ENCODE measurements around the gene ASRGL1. TPM values are rescaled to one million over a fixed set of nuclear protein-coding genes. Genes with fewer than 3 reads are reported as not detected.

ASRGL1 gene
- polyA plus RNA-seq, 1 of the 3 experiments (the other 2 are of a cell fraction) = 4.3 TPM

- Histone ChIP-seq H2AFZ (ENCODE audit: low read depth) (no peak overlapping the region), H3F3A (replicated peaks; ENCODE audit: insufficient read depth) (peaks cover 7% of the 10 kb centered on the region), H3K4me3 (ENCODE audit: low read depth in 2 of 2, low read length in 1 of 2) (no peak overlapping the region), H3K9ac (no peak overlapping the region), H3K27ac (ENCODE audit: low read depth in 2 of 2, low read length in 1 of 2) (no peak overlapping the region), H3K4me2 (no peak overlapping the region), H3K9me3 (no peaks in the 10 kb centered on the region), H3K36me3 (replicated peaks in 1 of 2; ENCODE audit: control insufficient read depth in 1 of 2, insufficient read depth in 2 of 2, low read length in 1 of 2) (no peaks in the 10 kb centered on the region), H3K9me2 (no peaks in the 10 kb centered on the region), H3K27me3 (ENCODE audit: insufficient read depth) (no peaks in the 10 kb centered on the region), H4K20me1 (ENCODE audit: insufficient read depth) (no peaks in the 10 kb centered on the region), H3K4me1 (ENCODE audit: control insufficient read depth in 1 of 2, insufficient read depth in 2 of 2, low read depth in 1 of 2, low read length in 1 of 2) (peaks cover 28 to 40% of the 10 kb centered on the region in 2 experiments; a peak in 3 of 4 replicates), H3K79me2 (ENCODE audit: insufficient read depth) (no peaks in the 10 kb centered on the region)
- CTCF ChIA-PET = interaction anchor here (1.2 to 5.5 kb wide), 4 partner anchors 13 to 140 kb away, joined by 3 to 60 read pairs (median 22); no protein-coding TSS in a partner anchor
- no peak for DNase-seq
- POLR2A ChIA-PET = interaction anchor here (0.6 to 0.7 kb wide), 2 partner anchors 21 to 87 kb away, joined by 3 to 7 read pairs; no protein-coding TSS in a partner anchor
- TF ChIP-seq FOXJ3 (CRISPR knock-in tag; IDR thresholded peaks at IDR 0.05) = no peak
- TF ChIP-seq TAF1 (IDR thresholded peaks at IDR 0.05; ENCODE audit: borderline replicate concordance, low read depth, low read length) = no peak
- no peak for TF ChIP-seq JUND (IDR thresholded peaks at IDR 0.05)
- TF ChIP-seq IRF3 (IDR thresholded peaks at IDR 0.05; ENCODE audit: low read depth, low read length) = no peak
- TF ChIP-seq EP300 (IDR thresholded peaks at IDR 0.05; ENCODE audit: borderline replicate concordance in 1 of 2, low read depth in 1 of 2, low read length in 1 of 2) = no peak
- no peak for TF ChIP-seq TCF12 (IDR thresholded peaks at IDR 0.05)
- no peak for TF ChIP-seq MEF2A (IDR thresholded peaks at IDR 0.05; ENCODE audit: borderline replicate concordance, low read depth)
- TF ChIP-seq, protein P1, sequence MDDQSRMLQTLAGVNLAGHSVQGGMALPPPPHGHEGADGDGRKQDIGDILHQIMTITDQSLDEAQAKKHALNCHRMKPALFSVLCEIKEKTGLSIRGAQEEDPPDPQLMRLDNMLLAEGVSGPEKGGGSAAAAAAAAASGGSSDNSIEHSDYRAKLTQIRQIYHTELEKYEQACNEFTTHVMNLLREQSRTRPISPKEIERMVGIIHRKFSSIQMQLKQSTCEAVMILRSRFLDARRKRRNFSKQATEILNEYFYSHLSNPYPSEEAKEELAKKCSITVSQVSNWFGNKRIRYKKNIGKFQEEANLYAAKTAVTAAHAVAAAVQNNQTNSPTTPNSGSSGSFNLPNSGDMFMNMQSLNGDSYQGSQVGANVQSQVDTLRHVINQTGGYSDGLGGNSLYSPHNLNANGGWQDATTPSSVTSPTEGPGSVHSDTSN (IDR thresholded peaks at IDR 0.05) = no peak
- no peak for TF ChIP-seq RFX5 (IDR thresholded peaks at IDR 0.05; ENCODE audit: low read length)
- no peak for TF ChIP-seq FOSL2 (IDR thresholded peaks at IDR 0.05; ENCODE audit: borderline replicate concordance, low read depth)
- no peak for TF ChIP-seq CTCF (IDR thresholded peaks at IDR 0.05)
- TF ChIP-seq EZH2phosphoT487 (IDR thresholded peaks at IDR 0.05; ENCODE audit: borderline replicate concordance, low read depth) = no peak
- TF ChIP-seq, protein P2, sequence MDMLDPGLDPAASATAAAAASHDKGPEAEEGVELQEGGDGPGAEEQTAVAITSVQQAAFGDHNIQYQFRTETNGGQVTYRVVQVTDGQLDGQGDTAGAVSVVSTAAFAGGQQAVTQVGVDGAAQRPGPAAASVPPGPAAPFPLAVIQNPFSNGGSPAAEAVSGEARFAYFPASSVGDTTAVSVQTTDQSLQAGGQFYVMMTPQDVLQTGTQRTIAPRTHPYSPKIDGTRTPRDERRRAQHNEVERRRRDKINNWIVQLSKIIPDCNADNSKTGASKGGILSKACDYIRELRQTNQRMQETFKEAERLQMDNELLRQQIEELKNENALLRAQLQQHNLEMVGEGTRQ (IDR thresholded peaks at IDR 0.05; ENCODE audit: borderline replicate concordance, low read depth, low read length) = no peak
- TF ChIP-seq, protein P3, sequence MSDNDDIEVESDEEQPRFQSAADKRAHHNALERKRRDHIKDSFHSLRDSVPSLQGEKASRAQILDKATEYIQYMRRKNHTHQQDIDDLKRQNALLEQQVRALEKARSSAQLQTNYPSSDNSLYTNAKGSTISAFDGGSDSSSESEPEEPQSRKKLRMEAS (IDR thresholded peaks at IDR 0.05; ENCODE audit: low read depth) = no peak
- no peak for TF ChIP-seq NFIC (IDR thresholded peaks at IDR 0.05; ENCODE audit: borderline replicate concordance)
- TF ChIP-seq POLR2AphosphoS5 (IDR thresholded peaks at IDR 0.05; ENCODE audit: low read depth, low read length) = no peak
- TF ChIP-seq, protein P4, sequence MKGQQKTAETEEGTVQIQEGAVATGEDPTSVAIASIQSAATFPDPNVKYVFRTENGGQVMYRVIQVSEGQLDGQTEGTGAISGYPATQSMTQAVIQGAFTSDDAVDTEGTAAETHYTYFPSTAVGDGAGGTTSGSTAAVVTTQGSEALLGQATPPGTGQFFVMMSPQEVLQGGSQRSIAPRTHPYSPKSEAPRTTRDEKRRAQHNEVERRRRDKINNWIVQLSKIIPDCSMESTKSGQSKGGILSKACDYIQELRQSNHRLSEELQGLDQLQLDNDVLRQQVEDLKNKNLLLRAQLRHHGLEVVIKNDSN (IDR thresholded peaks at IDR 0.05; ENCODE audit: borderline replicate concordance, low read depth) = no peak
- TF ChIP-seq TEAD4 (IDR thresholded peaks at IDR 0.05; ENCODE audit: borderline replicate concordance, insufficient read depth) = no peak
- 90% methylated on average over 12 of the region's 12 CpGs for WGBS (ENCODE audit: low lambda C conversion rate)
These were observed 65.9 kb downstream of the ASRGL1 start for GRCh38 chr11:62402960-62403730.
